GM18868 (cell line): ENCODE data around the gene TMEM269.

Experiments used
- ATAC-seq: cut with Tn5 transposase; IDR thresholded peaks from one replicate; pipeline ENCODE4 v1.9.1; 2021; ENCODE audit warnings: mild to moderate bottlenecking, moderate library complexity; ENCODE audit not compliant: unreplicated experiment

Gene TMEM269

DNA sequence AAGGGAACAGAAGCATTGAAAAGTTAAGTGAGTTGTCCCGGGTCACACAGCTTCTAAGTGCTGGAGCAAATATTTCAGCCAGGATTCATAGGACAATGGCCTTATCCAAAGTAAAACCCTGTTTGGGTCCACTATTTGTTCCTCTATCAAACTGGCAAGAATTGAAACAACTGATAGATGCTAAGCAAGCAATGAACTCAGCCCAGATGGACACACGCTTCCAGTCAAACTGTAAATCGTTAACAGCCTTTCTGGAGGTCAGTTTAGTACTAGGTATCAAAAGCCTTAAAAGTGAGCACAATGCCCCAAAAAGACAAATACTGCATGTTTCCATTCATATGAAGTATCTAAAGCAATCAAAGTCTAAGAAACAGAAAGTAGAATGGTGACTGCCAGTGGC, 33.2 kb downstream of the TMEM269 start:
- ATAC-seq: no peak

DNA sequence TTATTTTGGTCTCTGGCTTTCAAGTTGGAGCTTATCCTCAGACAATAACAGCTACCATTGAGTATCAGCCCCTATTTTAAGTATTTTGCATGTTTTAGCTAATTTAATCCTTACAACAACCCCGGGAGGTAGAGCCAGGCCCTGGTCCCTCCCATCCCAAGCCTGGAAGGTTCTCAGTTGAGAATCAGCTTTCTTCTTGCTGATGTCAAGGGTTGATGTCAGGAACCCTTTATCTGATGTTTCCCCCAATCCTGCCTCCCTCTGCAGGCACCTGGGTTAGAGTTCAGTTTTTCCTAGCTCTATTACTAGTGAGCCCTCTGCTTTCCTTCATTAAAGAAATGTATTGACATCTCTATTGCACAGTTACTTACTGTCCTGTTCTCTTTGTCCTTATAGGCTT, 36.0 kb downstream of the TMEM269 start:
- ATAC-seq: no peak

DNA sequence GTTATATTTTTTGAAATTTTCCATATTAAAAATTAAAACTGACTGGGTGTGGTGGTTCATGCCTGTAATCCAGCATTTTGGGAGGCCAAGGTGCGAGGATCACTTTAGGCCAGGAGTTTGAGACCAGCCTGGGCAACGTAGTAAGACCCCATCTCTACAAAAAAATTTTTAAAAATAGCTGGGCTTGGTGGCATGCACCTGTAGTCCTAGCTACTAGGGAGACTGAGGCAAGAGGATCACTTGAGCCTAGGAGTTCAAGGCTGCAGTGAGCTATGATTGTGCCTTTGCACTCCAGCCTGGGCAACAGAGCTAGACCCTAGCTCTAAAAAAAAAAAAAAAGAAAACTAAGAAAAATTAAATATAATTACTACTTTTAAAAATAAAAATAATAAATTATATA, 36.9 kb downstream of the TMEM269 start:
- no peak for ATAC-seq

DNA sequence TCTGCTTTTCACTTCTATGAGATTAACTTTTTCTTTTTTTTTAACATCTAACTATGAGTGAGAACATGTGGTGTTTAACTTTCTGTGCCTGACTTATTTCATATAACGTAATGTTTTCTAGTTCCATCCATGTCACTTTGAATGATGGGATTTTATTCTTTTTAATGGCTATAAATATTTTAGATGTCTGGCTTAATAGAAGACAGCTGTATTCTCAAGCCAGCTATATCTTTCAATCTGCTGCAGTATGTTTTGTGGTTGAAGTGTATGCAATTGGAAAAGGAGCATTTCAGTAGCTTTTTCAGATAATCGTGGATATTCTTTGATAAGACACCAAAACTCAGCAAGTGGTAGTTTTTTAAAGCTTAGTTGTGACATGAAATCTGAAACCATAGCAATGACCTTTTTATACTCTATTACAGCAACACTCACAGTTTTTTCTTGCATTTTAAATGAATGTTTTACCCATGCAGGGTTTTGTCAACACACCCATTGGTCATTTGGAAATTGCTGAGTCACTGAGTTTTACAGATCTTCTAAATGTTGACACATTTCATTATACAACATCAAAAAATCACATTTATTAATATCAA, 38.1 kb downstream of the TMEM269 start:
- ATAC-seq: no peak

DNA sequence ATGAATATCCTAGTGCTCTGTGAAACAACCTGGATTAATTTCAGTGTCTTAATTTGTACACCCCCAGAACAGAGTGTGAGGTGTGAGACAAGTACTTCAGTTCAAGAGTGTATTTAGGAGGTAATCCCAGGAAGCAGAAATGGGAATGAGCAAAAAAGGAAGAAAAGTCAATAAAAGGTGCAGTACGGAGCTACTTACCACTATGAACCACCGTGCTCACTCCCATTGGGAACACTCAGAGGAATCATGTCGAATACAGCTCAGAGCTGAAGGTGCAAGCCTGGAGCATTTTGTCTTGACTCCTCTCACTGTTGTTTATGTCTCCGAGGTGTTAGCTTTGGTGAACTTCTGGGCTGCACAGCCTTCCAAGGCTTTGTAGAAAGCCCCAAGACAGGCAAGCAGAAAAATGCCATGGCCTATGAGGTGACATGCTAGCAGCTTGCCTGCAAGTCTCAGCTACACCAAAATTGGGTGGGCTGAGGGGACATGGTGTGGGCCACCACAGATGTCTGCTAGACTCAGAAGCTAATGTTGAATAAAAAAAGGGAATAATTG, 39.8 kb downstream of the TMEM269 start:
- ATAC-seq: no peak

DNA sequence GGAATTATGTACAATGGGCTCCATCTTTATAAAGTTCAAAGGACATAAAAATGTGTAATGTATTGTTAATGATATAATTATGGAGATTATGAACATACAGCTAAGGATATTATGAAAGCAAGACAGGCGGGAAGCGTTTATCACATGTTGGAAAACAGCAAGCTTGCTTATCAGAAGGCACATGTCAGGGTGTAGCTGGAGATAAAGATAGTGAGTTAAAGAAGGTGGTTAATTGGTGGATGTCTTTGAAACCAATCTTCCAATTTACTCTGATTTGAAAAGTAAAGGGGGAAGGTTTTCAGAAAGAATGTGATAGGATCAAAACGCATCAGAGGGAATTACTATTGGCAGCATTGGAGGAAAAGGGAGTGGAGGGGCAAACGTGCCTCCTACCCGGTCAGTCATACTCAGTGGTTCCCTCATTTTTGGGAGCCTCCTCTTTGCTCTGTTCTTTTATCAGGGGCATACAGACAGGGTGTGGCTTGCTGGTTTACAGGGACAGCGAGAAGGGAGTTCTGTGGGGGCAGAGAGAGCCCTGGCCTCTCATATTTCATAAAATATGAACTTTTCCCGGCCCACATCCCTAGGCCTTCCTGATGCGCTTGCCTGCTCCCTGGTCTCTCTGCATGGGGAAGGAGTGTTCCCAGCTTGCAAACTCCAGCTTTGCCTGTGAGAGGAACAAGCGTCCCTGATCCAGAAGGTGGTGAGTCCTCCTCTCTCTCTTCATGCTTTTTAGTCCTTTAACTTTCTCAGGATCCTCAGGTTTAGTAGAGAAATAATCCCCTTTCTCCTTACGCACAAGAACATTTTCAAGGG, 40.5 kb downstream of the TMEM269 start:
- no peak for ATAC-seq

DNA sequence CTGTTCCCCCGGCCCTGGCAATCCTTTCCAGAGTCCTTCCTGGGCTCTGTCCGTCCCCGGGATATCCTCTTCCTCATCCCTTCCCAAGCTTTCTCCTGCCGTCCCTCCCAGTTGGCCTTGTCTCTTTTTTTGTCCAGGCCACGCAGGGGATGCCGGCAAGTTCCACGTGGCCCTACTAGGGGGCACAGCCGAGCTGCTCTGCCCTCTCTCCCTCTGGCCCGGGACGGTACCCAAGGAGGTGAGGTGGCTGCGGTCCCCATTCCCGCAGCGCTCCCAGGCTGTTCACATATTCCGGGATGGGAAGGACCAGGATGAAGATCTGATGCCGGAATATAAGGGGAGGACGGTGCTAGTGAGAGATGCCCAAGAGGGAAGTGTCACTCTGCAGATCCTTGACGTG, 45.8 kb downstream of the TMEM269 start:
- ATAC-seq: no peak

DNA sequence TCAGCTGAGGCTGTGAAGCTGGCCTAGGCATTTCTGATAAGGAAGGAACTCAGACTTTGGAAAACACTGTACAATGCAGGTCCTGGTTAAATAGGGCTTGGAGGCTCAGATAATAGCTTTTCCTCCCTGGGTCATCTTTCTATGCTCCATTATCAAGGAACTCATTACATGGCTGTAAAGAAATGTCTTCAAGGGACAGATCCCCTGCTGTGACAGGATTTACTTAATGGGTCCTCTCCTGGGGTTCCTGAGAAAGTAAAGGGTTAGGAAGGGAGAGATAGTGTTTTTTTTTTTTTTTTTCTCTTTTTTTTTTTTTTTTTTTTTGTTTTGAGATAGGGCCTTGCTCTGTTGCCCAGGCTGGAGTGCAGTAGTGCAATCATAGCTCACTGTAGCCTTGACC, 46.5 kb downstream of the TMEM269 start:
- ATAC-seq: no peak

DNA sequence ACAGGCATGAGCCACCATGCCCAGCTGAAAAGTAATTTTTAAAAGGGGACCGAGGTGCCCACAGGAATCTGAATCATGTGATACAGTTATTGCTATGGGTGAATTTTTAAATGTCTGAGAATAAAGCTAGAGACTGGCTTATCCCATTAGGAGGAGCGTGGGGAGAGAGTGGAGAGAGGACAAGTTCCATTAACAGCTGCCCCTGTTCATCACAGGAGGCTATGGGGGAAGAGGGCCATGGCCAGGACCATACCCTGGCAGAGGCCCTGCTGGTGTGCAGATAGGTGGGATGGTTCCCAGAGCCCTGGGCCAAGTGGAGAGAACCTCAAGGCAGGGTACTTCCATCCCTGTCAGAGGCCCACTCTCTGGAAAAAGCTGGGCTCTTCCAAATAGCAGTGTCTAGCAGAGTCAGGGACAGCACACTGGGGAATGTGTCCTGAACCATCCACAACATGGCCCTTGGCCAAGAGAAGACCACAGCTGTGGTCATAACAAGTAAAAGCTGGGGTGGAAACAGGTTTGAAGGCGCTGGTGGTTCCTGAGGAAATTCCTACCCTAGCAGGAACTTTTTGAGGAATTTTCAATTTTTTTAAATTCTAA, 48.0 kb downstream of the TMEM269 start:
- no peak for ATAC-seq

DNA sequence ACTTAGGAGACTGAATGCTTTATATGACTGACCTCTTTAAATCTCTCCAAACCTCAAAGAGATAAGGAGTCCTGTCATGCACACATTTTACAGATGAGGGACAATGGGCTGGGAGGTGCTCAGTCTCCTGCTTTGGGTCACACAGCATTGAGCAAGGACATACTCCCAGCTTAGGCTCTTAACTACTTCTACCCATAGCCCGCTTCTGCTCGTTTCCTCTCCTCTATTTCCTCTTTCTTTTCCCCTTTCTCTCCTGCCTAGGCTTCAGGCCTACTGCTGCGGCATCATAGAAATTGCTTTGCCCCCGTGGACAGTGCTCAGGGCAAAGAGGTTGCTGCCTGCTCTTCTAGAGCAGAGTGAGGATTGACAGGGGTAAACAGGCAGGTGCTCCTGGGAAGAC, 49.2 kb downstream of the TMEM269 start:
- ATAC-seq: no peak

DNA sequence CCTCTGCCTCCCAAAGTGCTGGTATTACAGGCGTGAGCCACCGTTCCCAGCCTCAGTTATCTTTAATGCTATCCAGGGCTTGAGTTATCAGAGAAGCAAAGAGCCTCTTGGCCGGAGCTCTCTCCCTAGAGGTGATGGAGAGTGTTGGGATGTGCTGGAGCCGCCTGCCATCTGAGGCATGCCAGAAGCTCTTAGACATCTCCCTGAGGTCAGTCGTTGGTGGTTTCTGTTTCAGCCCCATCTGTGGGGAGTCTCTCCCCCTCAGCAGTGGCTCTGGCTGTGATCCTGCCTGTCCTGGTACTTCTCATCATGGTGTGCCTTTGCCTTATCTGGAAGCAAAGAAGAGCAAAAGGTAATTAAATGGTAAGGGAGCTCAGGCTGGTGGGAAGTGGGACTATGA, 50.0 kb downstream of the TMEM269 start:
- no peak for ATAC-seq

DNA sequence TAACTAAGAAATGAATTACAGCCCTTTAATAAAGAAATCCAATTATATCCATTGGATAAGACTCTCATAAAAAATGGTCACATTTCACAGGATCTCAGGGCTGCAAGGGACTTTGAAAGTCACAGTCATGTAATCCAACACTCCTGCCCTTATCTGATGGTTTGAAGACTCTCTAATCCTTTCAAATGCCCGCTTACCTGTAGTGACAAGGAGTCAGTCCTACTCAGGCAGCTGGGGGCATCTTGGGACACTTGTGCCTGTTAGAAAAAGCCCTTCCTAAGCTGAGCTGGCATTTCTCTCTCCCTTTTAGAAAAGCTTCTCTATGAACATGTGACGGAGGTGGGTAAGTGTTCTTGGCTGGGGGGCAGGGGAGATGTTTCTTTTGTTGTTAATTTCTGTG, 50.6 kb downstream of the TMEM269 start:
- ATAC-seq: no peak

DNA sequence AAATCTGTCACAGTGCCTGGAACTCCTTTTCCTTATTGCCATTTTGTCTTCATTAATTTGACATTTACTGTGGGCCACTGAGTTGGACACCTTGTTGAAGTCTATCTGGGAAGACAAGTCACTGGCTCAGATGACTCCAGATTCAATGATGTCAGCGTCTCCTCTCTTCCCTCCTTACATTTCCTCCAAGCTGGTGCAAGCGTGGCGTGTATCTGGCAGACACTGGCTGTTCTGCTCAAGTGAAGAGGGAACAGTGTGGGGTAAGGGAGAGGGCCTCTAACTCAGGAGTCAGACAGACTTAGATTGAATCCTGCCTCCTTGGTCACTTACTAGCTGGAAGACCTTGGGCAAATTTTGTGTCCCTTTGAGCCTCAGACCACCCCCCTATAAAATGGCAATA, 52.9 kb downstream of the TMEM269 start:
- no peak for ATAC-seq

DNA sequence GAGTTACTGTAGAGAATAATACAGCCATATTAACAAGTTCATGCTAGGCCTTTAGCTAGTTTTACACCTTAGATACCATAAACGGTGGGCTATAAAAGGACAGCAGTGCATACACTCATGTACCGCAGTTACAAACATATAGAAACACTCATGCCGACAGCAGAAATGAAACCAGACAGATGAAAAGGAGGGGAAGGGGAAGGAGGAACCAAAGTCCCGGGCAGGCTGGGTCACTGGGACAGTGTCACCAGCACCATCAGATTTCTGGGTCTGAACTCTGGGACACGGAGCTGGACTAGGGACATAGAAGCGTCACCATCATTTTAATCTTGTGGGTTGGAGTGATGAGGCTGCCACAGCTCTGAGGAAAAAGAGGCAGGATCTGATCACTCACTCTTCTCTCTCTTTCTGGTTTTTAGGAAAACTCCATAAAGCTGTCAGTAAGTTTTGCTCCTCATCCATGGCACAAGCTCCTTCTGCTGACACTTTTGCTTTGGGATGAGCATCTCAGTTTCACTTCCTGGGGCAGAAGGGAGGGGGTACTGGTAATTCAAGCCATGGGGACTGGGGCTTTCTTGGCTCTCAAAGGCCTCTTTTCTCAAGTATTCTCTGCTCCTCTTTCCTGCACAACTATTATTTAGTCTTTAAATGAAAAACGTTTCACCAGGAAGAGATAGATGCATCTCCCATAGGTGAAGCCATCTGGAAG, 53.8 kb downstream of the TMEM269 start:
- no peak for ATAC-seq

DNA sequence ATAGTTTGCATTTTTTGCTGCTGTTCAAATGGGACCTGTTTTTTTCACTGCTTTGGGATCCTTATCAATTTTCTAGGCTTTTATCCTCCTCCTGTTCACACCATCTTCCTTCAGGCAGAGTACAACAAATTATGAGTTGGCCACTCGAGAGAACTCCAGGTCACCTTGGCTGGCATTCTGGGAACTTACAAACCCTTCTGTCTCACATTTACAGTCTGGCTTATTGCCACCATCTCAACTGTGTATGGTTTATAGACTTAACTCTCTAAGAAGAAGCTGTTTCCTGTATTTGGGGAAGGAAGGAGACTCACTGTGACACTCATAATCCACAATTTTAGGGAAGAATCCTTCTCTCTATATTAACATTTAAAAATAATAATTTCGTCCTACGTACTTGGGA, 56.2 kb downstream of the TMEM269 start:
- no peak for ATAC-seq

DNA sequence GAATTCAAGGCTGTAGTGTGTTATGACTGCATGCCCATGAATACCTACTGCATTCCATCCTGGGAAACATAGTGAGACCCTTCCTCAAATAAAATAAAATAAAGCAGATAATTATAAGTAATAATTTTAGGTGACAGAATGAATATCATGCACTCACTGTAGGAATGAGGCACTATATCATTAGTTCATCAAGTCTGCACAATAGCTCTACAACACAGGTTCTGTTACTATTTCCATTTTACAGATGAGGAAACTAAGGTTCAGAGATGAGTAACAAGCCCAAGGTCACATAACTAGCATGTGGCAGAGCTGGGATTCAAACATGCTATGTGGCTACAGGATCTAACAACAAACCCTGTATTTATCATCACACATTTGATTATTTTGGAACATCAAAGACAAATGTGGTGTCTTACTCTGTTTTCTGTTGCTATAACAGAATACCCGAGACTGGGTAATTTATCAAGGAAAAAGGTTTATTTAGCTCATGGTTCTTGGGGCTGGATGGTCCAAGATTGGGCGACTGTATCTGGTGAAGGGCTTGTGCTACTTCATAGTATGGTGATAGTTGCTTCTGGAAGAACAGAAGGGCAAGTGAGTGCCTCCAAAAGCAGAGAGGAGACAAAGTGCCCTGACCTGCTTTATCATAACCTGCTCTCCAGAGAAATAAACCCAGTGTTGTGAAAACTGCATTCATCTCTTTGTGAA, 56.8 kb downstream of the TMEM269 start:
- no peak for ATAC-seq

DNA sequence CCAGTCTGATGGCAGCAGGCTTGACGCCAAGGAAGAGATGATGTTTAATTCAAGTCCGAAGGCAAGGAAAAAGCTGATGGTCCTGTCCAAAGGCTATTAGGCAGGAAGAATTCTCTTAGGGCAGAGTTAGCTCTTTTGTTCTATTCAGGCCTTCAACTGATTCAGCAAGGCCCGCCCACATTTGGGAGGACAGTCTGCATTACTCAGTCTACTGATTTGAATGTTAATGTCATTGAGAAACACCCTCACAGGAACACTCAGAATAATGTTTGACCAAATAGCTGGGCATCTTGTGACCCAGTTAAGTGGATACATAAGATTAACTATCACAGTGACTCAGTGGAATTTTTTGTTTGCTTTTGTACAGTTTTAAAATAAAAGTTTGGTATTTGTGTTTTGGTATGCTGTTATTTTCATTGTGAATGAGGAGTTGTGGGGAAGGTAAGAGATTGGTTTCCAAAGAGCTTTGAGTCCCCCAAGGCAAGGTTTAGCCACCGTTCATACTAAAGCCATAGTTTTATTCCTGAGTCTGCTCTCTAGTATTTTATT, 59.9 kb downstream of the TMEM269 start:
- ATAC-seq: no peak

DNA sequence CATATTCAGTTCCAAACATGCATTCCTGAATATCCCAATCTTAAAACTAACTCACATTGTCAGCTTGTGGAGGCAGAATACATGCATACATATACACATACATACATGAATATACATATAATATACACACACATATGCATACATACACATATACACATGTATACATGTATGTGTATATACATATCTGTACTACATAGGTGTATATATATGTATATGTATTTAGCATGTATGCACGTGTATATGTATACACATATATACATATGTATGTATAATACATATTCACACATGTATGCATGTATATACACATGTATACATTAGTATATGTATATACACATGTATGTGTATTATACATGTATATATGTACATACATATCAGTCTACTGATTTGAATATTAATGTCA, 60.4 kb downstream of the TMEM269 start:
- no peak for ATAC-seq

DNA sequence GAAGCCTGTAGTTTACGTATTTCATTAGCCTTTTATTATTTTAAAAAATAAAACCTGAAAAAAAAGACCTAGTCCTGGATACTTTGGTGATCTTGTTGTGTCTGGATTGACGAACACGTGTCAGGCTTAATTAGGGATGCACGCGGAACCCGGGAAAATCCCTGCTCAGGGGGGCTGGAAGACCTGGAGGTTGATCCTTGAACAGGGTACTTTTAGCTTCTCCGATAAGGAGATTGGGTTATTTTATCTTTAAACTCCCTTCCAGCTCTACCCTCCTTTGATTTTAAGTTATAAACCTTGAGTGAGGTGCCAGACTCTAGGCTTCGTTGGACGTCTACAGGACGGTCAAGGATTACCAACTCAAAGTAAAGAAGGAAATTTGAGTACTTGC, 61.1 kb downstream of the TMEM269 start:
- ATAC-seq: peak; percentile 11

DNA sequence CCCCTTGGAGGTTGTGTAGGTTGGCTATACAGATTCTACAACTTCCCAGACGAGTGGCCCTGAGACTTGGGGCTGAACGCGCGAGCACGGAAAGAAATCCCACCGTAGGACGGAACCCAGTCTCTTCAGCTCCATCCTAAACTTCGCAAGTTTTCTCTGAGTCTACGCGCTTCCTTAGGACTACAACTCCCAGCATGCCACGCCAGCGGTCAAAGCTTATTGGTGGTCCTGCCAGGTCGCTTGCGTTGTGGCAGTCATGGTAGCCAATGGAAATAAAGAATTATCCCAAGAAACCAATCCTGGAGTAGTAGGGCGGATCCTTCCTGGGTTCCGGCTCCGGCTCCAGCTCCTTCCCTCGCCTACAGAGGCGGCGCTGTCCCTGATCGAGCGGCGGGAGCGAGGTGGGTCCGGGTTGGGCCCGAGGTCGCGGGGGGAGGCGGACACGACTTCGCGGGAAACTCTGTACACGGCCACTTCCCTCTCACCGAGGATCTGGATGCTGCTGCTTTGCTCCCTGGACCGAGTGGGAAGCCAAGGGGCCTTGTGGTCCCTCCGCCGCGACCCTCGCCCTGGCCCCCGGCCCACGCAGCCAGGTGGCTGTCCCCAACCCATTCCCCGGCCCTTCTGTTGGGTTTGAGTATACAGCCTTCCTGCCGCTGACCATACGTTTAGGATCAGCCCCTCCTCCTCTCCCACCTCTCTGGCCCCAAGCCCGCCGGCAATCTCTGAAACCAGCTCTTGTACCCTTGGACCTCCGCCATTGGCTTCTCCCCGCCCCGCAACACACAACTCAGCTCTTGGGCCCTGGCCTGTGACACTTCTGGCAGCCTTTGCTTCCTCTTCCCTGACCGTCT, 61.7 kb downstream of the TMEM269 start, which contains the start of gene ZNF691:
Gene ZNF691 (plus strand): TSS at position 357 of the 854 bp plus-strand sequence. CDS start 3,046 bp downstream, outside the sequence.
- ATAC-seq: peak; percentile 90
